NOMO-1 treated with dmso at 0.1 percent for 144 hours (cell line): Measurements from ENCODE around the gene SSTR3.
A peak's percentile ranks its signal among the peaks of the same experiment; 100 is the strongest.
"Not testable (repeated sequence)": the region's sequence is repeated elsewhere in the genome, so short reads cannot be mapped to it uniquely, and the experiment has no call there.

Source experiments
- DNase-seq: peaks from one replicate; lab custom pipeline; 2025; ENCODE audit not compliant: unreplicated experiment; lab: John Stamatoyannopoulos, UW

The SSTR3 gene

GRCh38 chr22:37213218-37213855 lies 1.1 kb upstream of the SSTR3 start:
- no peak for DNase-seq

GRCh38 chr22:37211866-37212173 lies 457 bp downstream of the SSTR3 start:
- DNase-seq: no peak

GRCh38 chr22:37211075-37211865 lies 1.0 kb downstream of the SSTR3 start:
- DNase-seq: no peak

- DNase-seq: no peak
These were observed 2.1 kb downstream of the SSTR3 start for GRCh38 chr22:37210041-37210803.

GRCh38 chr22:37209140-37209845 lies 3.0 kb downstream of the SSTR3 start:
- no peak for DNase-seq

GRCh38 chr22:37208401-37209139 lies 3.7 kb downstream of the SSTR3 start:
- DNase-seq: no peak

- no peak for DNase-seq
These were observed 4.3 kb downstream of the SSTR3 start for GRCh38 chr22:37207981-37208380.

- DNase-seq: no peak
These were observed 5.1 kb downstream of the SSTR3 start for GRCh38 chr22:37206841-37207821.

- no peak for DNase-seq
These were observed 6.0 kb downstream of the SSTR3 start for GRCh38 chr22:37206118-37206840.

- no peak for DNase-seq
These were observed 7.2 kb downstream of the SSTR3 start for GRCh38 chr22:37205046-37205445.

GRCh38 chr22:37204045-37204655 lies 8.1 kb downstream of the SSTR3 start:
- DNase-seq: no peak

GRCh38 chr22:37203354-37204044 lies 8.8 kb downstream of the SSTR3 start:
- no peak for DNase-seq

GRCh38 chr22:37202716-37203115 lies 9.6 kb downstream of the SSTR3 start:
- DNase-seq: no peak

GRCh38 chr22:37202001-37202555 lies 10.2 kb downstream of the SSTR3 start:
- DNase-seq: no peak

- not testable (repeated sequence) for DNase-seq
These were observed 10.8 kb downstream of the SSTR3 start for GRCh38 chr22:37201443-37201820.

- DNase-seq: no peak
These were observed 12.5 kb downstream of the SSTR3 start for GRCh38 chr22:37199760-37200108.

GRCh38 chr22:37199103-37199759 lies 13.0 kb downstream of the SSTR3 start:
- DNase-seq: peak; percentile 99
